Activated B cell treated with CpG ODN at 0.5 μM for 24 hours (primary cell): Measurements from ENCODE around the gene HINT3. TPM values are rescaled to one million over a fixed set of nuclear protein-coding genes. Genes with fewer than 3 reads are reported as not detected.

Experiments
- ATAC-seq: fragments of 200-7000 bp; cut with Tn5 transposase; one replicate; pipeline ENCODE4 v1.10.0; 2021; ENCODE audit warnings: low read depth, mild to moderate bottlenecking, moderate library complexity
- CTCF ChIA-PET: fragments of 350-600 bp; sonication (Branson Sonifier 250); formaldehyde crosslinking; loops from one replicate; lab custom pipeline; 2021; ENCODE audit warnings: antibody characterized with exemption; lab: Charles Lee
- POLR2A ChIA-PET: fragments of 350-600 bp; sonication (Branson Sonifier 250); formaldehyde crosslinking; loops from one replicate; lab custom pipeline; 2021; ENCODE audit warnings: antibody characterized with exemption; lab: Charles Lee
- DNase-seq: peaks from one replicate; pipeline ENCODE4 v3.0.0; 2022
- H3K27ac Mint-ChIP-seq: one replicate; pipeline ENCODE4 v1.8.0; 2020; ENCODE audit warnings: mixed read lengths
- H3K27me3 Mint-ChIP-seq: one replicate; pipeline ENCODE4 v1.8.0; 2021; ENCODE audit warnings: mixed read lengths
- H3K36me3 Mint-ChIP-seq: one replicate; pipeline ENCODE4 v1.8.0; 2021; ENCODE audit warnings: low read depth, mixed read lengths
- H3K4me1 Mint-ChIP-seq: one replicate; pipeline ENCODE4 v1.8.0; 2021; ENCODE audit warnings: mixed read lengths
- H3K4me3 Mint-ChIP-seq: one replicate; pipeline ENCODE4 v1.8.0; 2020; ENCODE audit warnings: mild to moderate bottlenecking, mixed read lengths
- H3K9me3 Mint-ChIP-seq: one replicate; pipeline ENCODE4 v1.8.0; 2020; ENCODE audit warnings: mixed read lengths
- CTCF ChIP-seq: fragments of 200-600 bp; IDR thresholded peaks from one replicate; pipeline ENCODE4 v1.8.0; 2022; ENCODE audit warnings: antibody characterized with exemption, mild to moderate bottlenecking
- intact Hi-C: fragments of 100-400 bp; cut with micrococcal nuclease; formaldehyde crosslinking; loops from one replicate; pipeline ENCODE4 v1.15.1; 2024
- total RNA-seq: library from RNA; stranded (reverse); gene quantifications from 2 replicates; pipeline ENCODE4 v1.2.3, GENCODE V29; 2022

HINT3 gene
- total RNA-seq, 1 donor from 2014 or later, result 11.1 TPM

- intact Hi-C loops, result no loop called here
- Mint-ChIP-seq H3K9me3 (no peaks in the 10 kb centered on the region), H3K27me3 (no peaks in the 10 kb centered on the region), H3K36me3 (peaks cover 12% of the 10 kb centered on the region), H3K27ac (no peak overlapping the region), H3K4me1 (no peaks in the 10 kb centered on the region), H3K4me3 (no peak overlapping the region)
- ChIA-PET POLR2A (no interaction called here), CTCF (interaction anchor here (1.6 kb wide), 1 partner anchor 11 kb away, joined by 6 read pairs; no protein-coding TSS in a partner anchor)
- TF ChIP-seq CTCF, result no peak
- ATAC-seq (no peak), DNase-seq (no peak)
Observed at GRCh38 chr6:125981571-125982185, 25.1 kb downstream of the HINT3 start.

- ChIA-PET POLR2A (no interaction called here), CTCF (no interaction called here)
- no peak overlapping the region for H3K27ac Mint-ChIP-seq
- peaks cover 8% of the 10 kb centered on the region for H3K36me3 Mint-ChIP-seq
- H3K9me3 Mint-ChIP-seq, result no peaks in the 10 kb centered on the region
- H3K4me1 Mint-ChIP-seq, result no peaks in the 10 kb centered on the region
- H3K4me3 Mint-ChIP-seq, result no peak overlapping the region
- DNase-seq, result no peak
- no peaks in the 10 kb centered on the region for H3K27me3 Mint-ChIP-seq
- intact Hi-C loops, result no loop called here
- no peak for ATAC-seq
- TF ChIP-seq CTCF, result no peak
Observed at GRCh38 chr6:125983246-125983945, 26.8 kb downstream of the HINT3 start.

DNA sequence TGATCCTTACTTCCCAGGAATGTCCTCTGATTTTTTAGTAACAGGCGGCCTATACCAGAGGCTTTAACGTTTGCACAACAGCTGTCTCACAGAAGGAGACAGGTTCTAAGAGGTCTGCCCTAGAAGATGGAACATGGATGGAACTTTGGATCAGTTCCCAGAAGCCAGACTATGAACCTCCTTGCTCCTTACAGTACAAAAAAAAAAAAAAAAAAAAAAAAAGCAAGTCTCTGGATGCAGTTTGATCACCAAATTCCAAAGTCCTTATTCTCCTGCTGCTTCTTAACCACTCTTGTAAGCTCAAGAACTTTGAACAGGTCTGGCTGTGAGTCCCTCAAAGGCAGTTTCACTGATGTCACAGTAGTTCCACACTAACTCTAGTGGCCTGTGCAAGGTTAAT lies 27.7 kb downstream of the HINT3 start:
- Mint-ChIP-seq H3K27ac (no peak overlapping the region), H3K36me3 (no peaks in the 10 kb centered on the region), H3K4me3 (no peak overlapping the region), H3K4me1 (peaks cover 2% of the 10 kb centered on the region), H3K27me3 (no peaks in the 10 kb centered on the region), H3K9me3 (no peaks in the 10 kb centered on the region)
- ATAC-seq, result no peak
- POLR2A ChIA-PET, result no interaction called here
- no peak for DNase-seq
- no peak for TF ChIP-seq CTCF
- intact Hi-C loops, result no loop called here
- CTCF ChIA-PET, result interaction anchor here (0.8 kb wide), 1 partner anchor 10 kb away, joined by 3 read pairs; no protein-coding TSS in a partner anchor

- DNase-seq (no peak), ATAC-seq (no peak)
- Mint-ChIP-seq H3K27me3 (no peaks in the 10 kb centered on the region), H3K27ac (no peak overlapping the region), H3K36me3 (no peaks in the 10 kb centered on the region), H3K4me3 (peak overlapping the region; percentile 25), H3K9me3 (no peaks in the 10 kb centered on the region), H3K4me1 (peaks cover 9% of the 10 kb centered on the region)
- intact Hi-C loops, result loop anchor here (5.0 kb wide), 1 partner anchor 673 kb away; no protein-coding TSS in a partner anchor
- CTCF ChIA-PET, result interaction anchor here (1.7 to 2.0 kb wide), 4 partner anchors 10 to 204 kb away, joined by 4 to 18 read pairs (median 16); partner anchors contain the start of gene HINT3
- TF ChIP-seq CTCF, result no peak
- POLR2A ChIA-PET, result interaction anchor here (0.7 to 2.3 kb wide), 9 partner anchors 11 to 1356 kb away, joined by 3 to 23 read pairs (median 5); partner anchors contain the start of genes HDDC2, HEY2, HINT3 and NCOA7
Observed at GRCh38 chr6:125985522-125985921, 29.0 kb downstream of the HINT3 start.

DNA sequence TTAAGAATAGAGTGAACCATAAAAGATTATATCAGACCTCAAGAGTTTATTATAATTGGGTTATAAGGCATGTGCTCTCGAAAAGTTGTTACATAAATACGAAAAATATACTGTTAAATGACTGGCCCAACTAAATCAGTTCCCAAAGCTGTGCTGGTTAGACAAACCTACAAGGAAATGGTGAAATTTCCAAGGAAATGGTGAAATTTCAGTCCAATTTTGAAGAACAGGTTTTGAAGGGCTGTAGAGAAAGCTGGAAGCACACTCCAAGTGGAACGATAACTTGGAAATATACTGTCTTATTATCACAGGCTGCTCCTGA lies 29.4 kb downstream of the HINT3 start:
- intact Hi-C loops, result loop anchor here (1.0 to 5.0 kb wide), 3 partner anchors 30 to 674 kb away; partner anchors contain the start of gene HINT3
- CTCF ChIA-PET, result interaction anchor here (1.0 to 2.0 kb wide), 7 partner anchors 10 to 206 kb away, joined by 3 to 18 read pairs (median 4); partner anchors contain the start of gene HINT3

More for the DNA sequence above, 29.4 kb downstream of the HINT3 start:
- ATAC-seq, result no peak
- H3K9me3 Mint-ChIP-seq, result no peaks in the 10 kb centered on the region
- no peak for TF ChIP-seq CTCF
- H3K27ac Mint-ChIP-seq, result no peak overlapping the region
- no peak for DNase-seq
- H3K36me3 Mint-ChIP-seq, result no peaks in the 10 kb centered on the region
- H3K27me3 Mint-ChIP-seq, result no peaks in the 10 kb centered on the region
- POLR2A ChIA-PET, result interaction anchor here (0.5 to 2.3 kb wide), 15 partner anchors 10 to 1356 kb away, joined by 3 to 23 read pairs (median 4); partner anchors contain the start of genes HDDC2, HEY2, HINT3 and NCOA7
- peaks cover 9% of the 10 kb centered on the region for H3K4me1 Mint-ChIP-seq
- H3K4me3 Mint-ChIP-seq, result no peak overlapping the region
